HFF-Myc (cell line): ENCODE results near the gene HOXB6.

Experiments
- DNase-seq: peaks from one replicate; pipeline ENCODE4 v3.0.0-alpha.2; 2011; ENCODE audit warnings: low read depth; ENCODE audit errors: extremely low read depth
- H3K4me3 ChIP-seq: replicated peaks from 2 replicates; pipeline ENCODE4 v1.5.1; 2011; ENCODE audit warnings: low read depth, mild to moderate bottlenecking, control low read depth, low read length
- CTCF ChIP-seq: IDR thresholded peaks from 2 replicates; pipeline ENCODE4 v1.5.1; 2012; ENCODE audit warnings: mild to moderate bottlenecking, low read depth, low read length, control low read depth; ENCODE audit errors: missing control alignments

Gene HOXB6

GRCh38 chr17:48579760-48580554 is 24.8 kb downstream of the HOXB6 start:
- DNase-seq, result no peak
- no peak for TF ChIP-seq CTCF
- H3K4me3 ChIP-seq, result no peak overlapping the region

- no peak for DNase-seq
- no peak for TF ChIP-seq CTCF
- H3K4me3 ChIP-seq, result no peak overlapping the region
These were observed 25.4 kb downstream of the HOXB6 start for GRCh38 chr17:48579471-48579759.

- peak overlapping the region; percentile 12; the same call in 1 of the 2 replicates for H3K4me3 ChIP-seq
- TF ChIP-seq CTCF, result no peak
- DNase-seq, result no peak
These were observed 25.9 kb downstream of the HOXB6 start for GRCh38 chr17:48578616-48579470.

- no peak for TF ChIP-seq CTCF
- peak within 1 kb of the TSS; percentile 31 for H3K4me3 ChIP-seq
- DNase-seq, result no peak
These were observed 26.7 kb downstream of the HOXB6 start, which contains the start of gene HOXB4 for GRCh38 chr17:48577946-48578615. Gene HOXB4, minus strand, starts transcription at chr17:48578350. Its CDS starts 31 bp downstream, at chr17:48578319.

- no peak for TF ChIP-seq CTCF
- H3K4me3 ChIP-seq, result peak overlapping the region; percentile 31
- no peak for DNase-seq
These were observed 27.3 kb downstream of the HOXB6 start for GRCh38 chr17:48577330-48577945.

GRCh38 chr17:48576479-48577309 is 28.1 kb downstream of the HOXB6 start:
- H3K4me3 ChIP-seq, result peak overlapping the region; percentile 31
- no peak for DNase-seq
- TF ChIP-seq CTCF, result no peak
